ENCODE data around the gene STK17B.
"Not testable (repeated sequence)": the region's sequence is repeated elsewhere in the genome, so short reads cannot be mapped to it uniquely, and the experiment has no call there.

Gene STK17B

GRCh38 chr2:196195758-196196157 lies 24.4 kb upstream of the STK17B start:
- DNase-seq (ENCODE audit: low spot score) (no peak), ATAC-seq (ENCODE audit: low read depth) (no peak)
- no peaks in the 10 kb centered on the region for H3K27me3 ChIP-seq (ENCODE audit: insufficient read depth, poor library complexity, severe bottlenecking)
- no peaks in the 10 kb centered on the region for H3K9me3 ChIP-seq (ENCODE audit: severe bottlenecking)
- no peak overlapping the region for H3K4me3 ChIP-seq (ENCODE audit: severe bottlenecking)
- TF ChIP-seq CTCF (IDR thresholded peaks at IDR 0.05; ENCODE audit: poor library complexity, severe bottlenecking): no peak
- H3K4me1 ChIP-seq (ENCODE audit: insufficient read depth, poor library complexity, severe bottlenecking): no peaks in the 10 kb centered on the region
- no peaks in the 10 kb centered on the region for H3K36me3 ChIP-seq (ENCODE audit: low read depth)
- no peak overlapping the region for H3K27ac ChIP-seq (ENCODE audit: poor library complexity, severe bottlenecking)

GRCh38 chr2:196195302-196195701 lies 23.9 kb upstream of the STK17B start:
- TF ChIP-seq CTCF (IDR thresholded peaks at IDR 0.05; ENCODE audit: poor library complexity, severe bottlenecking): no peak
- no peaks in the 10 kb centered on the region for H3K4me1 ChIP-seq (ENCODE audit: insufficient read depth, poor library complexity, severe bottlenecking)
- ATAC-seq (ENCODE audit: low read depth): no peak
- H3K4me3 ChIP-seq (ENCODE audit: severe bottlenecking): no peak overlapping the region
- H3K27me3 ChIP-seq (ENCODE audit: insufficient read depth, poor library complexity, severe bottlenecking): no peaks in the 10 kb centered on the region
- H3K27ac ChIP-seq (ENCODE audit: poor library complexity, severe bottlenecking): no peak overlapping the region
- no peak for DNase-seq (ENCODE audit: low spot score)
- no peaks in the 10 kb centered on the region for H3K36me3 ChIP-seq (ENCODE audit: low read depth)
- no peaks in the 10 kb centered on the region for H3K9me3 ChIP-seq (ENCODE audit: severe bottlenecking)

DNA sequence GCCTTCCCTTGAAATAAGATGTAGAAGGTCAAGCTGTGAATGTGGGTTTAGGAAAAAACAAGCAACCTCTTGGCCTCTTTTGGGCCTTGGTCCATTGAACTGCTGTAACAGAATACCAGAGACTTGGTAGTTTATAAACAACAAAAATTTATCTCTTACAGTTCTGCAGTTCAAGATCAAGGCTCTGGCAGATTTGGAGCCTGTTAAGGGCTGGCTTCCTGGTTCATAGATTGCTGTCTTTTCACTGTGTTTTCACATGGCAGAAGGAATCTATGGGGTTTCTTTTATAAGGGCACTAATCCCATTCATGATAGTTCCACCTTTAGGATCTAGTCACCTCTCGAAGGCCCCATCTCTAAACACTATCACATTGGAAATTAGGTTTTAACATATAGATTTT lies 20.2 kb upstream of the STK17B start:
- ATAC-seq (ENCODE audit: low read depth) (no peak), DNase-seq (ENCODE audit: low spot score) (no peak)
- Histone ChIP-seq H3K36me3 (ENCODE audit: low read depth) (no peaks in the 10 kb centered on the region), H3K9me3 (ENCODE audit: severe bottlenecking) (no peaks in the 10 kb centered on the region), H3K4me1 (ENCODE audit: insufficient read depth, poor library complexity, severe bottlenecking) (no peaks in the 10 kb centered on the region), H3K27me3 (ENCODE audit: insufficient read depth, poor library complexity, severe bottlenecking) (no peaks in the 10 kb centered on the region), H3K27ac (ENCODE audit: poor library complexity, severe bottlenecking) (no peak overlapping the region), H3K4me3 (ENCODE audit: severe bottlenecking) (no peak overlapping the region)
- TF ChIP-seq CTCF (IDR thresholded peaks at IDR 0.05; ENCODE audit: poor library complexity, severe bottlenecking): no peak

DNA sequence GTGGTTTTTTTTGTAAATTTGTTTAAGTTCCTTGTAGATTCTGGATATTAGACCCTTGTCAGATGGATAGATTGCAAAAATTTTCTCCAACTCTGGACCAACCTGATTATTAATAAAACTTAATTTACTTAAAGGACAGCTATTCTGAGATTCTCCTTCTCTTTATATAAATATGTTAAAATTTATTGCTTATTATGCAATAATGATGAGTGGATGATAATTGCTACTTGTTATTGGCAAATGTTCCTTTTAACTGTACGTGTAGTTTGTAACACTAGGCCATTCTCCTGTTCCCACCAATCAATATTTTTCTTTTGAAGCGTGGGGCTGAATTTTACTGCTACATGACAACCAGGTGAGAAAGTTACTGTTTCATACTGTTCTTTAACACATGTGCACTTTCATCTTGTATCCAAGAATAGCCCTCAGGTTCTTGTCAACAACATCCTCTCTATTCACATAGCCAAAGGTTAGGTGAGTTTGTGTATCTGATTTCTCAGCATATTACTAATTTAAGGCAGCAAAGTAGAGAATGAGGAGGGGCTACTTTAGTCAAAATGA lies 16.6 kb upstream of the STK17B start:
- no peak for TF ChIP-seq CTCF (IDR thresholded peaks at IDR 0.05; ENCODE audit: poor library complexity, severe bottlenecking)
- Histone ChIP-seq H3K4me3 (ENCODE audit: severe bottlenecking) (no peak overlapping the region), H3K9me3 (ENCODE audit: severe bottlenecking) (no peaks in the 10 kb centered on the region), H3K27ac (ENCODE audit: poor library complexity, severe bottlenecking) (no peak overlapping the region), H3K36me3 (ENCODE audit: low read depth) (no peaks in the 10 kb centered on the region), H3K27me3 (ENCODE audit: insufficient read depth, poor library complexity, severe bottlenecking) (no peaks in the 10 kb centered on the region), H3K4me1 (ENCODE audit: insufficient read depth, poor library complexity, severe bottlenecking) (no peaks in the 10 kb centered on the region)
- DNase-seq (ENCODE audit: low spot score) (no peak), ATAC-seq (ENCODE audit: low read depth) (no peak)

DNA sequence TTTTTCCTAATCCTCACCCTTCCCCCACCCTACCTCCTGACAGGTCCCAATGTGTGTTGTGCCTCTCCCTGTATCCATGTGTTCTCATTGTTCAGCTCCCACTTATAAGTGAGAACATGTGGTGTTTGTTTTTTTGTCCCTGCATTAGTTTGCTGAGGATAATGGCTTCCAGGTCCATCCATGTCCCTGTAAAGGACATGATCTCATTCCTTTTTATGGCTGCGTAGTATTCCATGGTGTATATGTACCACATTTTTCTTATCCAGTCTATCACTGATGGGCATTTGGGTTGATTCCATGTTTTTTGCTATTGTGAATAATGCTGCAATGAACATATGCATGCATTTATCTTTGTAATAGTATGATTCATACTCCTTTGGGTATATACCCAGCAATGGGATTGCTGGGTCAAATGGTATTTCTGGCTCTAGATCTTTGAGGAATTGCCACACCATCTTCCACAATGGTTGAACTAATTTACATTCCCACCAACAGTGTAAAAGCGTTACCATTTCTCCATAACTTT lies 15.9 kb upstream of the STK17B start:
- not testable (repeated sequence) for H3K4me1 ChIP-seq (ENCODE audit: insufficient read depth, poor library complexity, severe bottlenecking)

More for the DNA sequence above, 15.9 kb upstream of the STK17B start:
- not testable (repeated sequence) for H3K27me3 ChIP-seq (ENCODE audit: insufficient read depth, poor library complexity, severe bottlenecking); H3K9me3 ChIP-seq (ENCODE audit: severe bottlenecking); ATAC-seq (ENCODE audit: low read depth); H3K4me3 ChIP-seq (ENCODE audit: severe bottlenecking); DNase-seq (ENCODE audit: low spot score); H3K27ac ChIP-seq (ENCODE audit: poor library complexity, severe bottlenecking); H3K36me3 ChIP-seq (ENCODE audit: low read depth)

All from RWPE2 (cell line).